Endothelial cell of umbilical vein (primary cell): ENCODE measurements around the gene OPA1. TPM values are rescaled to one million over a fixed set of nuclear protein-coding genes. Genes with fewer than 3 reads are reported as not detected.

Experiments
- BruUV-seq: library from RNA; stranded (reverse); fragments of 400-500 nt; replicated peaks from 2 replicates; lab custom pipeline; 2021; lab: Mats Ljungman, UMichigan
- CTCF ChIA-PET: fragments of 300-600, 350-600 bp; sonication (Branson Sonifier 250); formaldehyde crosslinking; loops from one replicate; lab custom pipeline; 2021; ENCODE audit warnings: antibody characterized with exemption, inconsistent platforms; lab: Charles Lee
- POLR2A ChIA-PET: fragments of 300-600, 350-600 bp; sonication (Branson Sonifier 250); formaldehyde crosslinking; loops from one replicate; lab custom pipeline; 2021; ENCODE audit warnings: antibody characterized with exemption, inconsistent platforms; lab: Charles Lee
- DNase-seq: peaks from one replicate; pipeline ENCODE4 v3.0.0-alpha.2; 2011; ENCODE audit warnings: low read depth, low spot score
- FAIRE-seq: peaks from 2 replicates; lab custom pipeline; 2011; peaks lifted over from hg19 to GRCh38; lab: Jason Lieb, UNC
- H2AFZ ChIP-seq: 2 replicates; pipeline ENCODE4 v1.6.0; 2012; ENCODE audit warnings: low read depth, low read length, control low read depth, inconsistent platforms
- H3K27ac ChIP-seq: 2 replicates; pipeline ENCODE4 v1.5.1; 2011; ENCODE audit warnings: low read depth, mild to moderate bottlenecking, control low read depth, low read length, moderate library complexity; ENCODE audit not compliant: insufficient read depth
- H3K27me3 ChIP-seq, 2 experiments: 2 replicates each; pipeline versions ENCODE4 v1.6.0 to v1.6.1; 2011; ENCODE audit warnings: low read length in 2 of 2, mixed read lengths in 1 of 2; ENCODE audit not compliant: control insufficient read depth in 2 of 2, insufficient read depth in 2 of 2
- H3K36me3 ChIP-seq, 2 experiments: 2 replicates in 1 of 2; 3 replicates in 1 of 2; pipeline ENCODE4 v1.5.1; 2011; ENCODE audit warnings: low read length in 2 of 2, mild to moderate bottlenecking in 1 of 2, moderate library complexity in 1 of 2; ENCODE audit not compliant: control insufficient read depth in 2 of 2, insufficient read depth in 2 of 2; ENCODE audit errors: extremely low read depth in 1 of 2
- H3K4me1 ChIP-seq: 3 replicates; pipeline ENCODE4 v1.5.1; 2011; ENCODE audit warnings: mild to moderate bottlenecking, low read length; ENCODE audit not compliant: control insufficient read depth, insufficient read depth; ENCODE audit errors: extremely low read depth
- H3K4me2 ChIP-seq: 2 replicates; pipeline ENCODE4 v1.6.1; 2011; ENCODE audit warnings: low read length, control low read depth, mixed read lengths; ENCODE audit not compliant: insufficient read depth
- H3K4me3 ChIP-seq, 3 experiments: fragments of 200-600 bp in 1 of 3; sonication (generic), shearing (Covaris generic) in 1 of 3; replicated peaks in 1 of 3; 2 replicates each; pipeline ENCODE4 v1.5.1; 2011 to 2016; ENCODE audit warnings: control low read depth in 3 of 3, low read length in 3 of 3, mild to moderate bottlenecking in 2 of 3, inconsistent platforms in 1 of 3, low read depth in 1 of 3, moderate library complexity in 1 of 3; ENCODE audit not compliant: insufficient read depth in 1 of 3
- H3K79me2 ChIP-seq: 2 replicates; pipeline ENCODE4 v1.6.0; 2012; ENCODE audit warnings: low read length, inconsistent platforms; ENCODE audit not compliant: control insufficient read depth, insufficient read depth
- H3K9ac ChIP-seq: replicated peaks from 2 replicates; pipeline ENCODE3; 2011; ENCODE audit warnings: low read length, control low read depth; ENCODE audit not compliant: insufficient read depth; ENCODE audit errors: extremely low read depth
- H3K9me1 ChIP-seq: replicated peaks from 3 replicates; pipeline ENCODE4 v1.6.0; 2011; ENCODE audit warnings: mild to moderate bottlenecking, low read length; ENCODE audit not compliant: control insufficient read depth, insufficient read depth; ENCODE audit errors: extremely low read depth
- H3K9me3 ChIP-seq: replicated peaks from 2 replicates; pipeline ENCODE4 v1.5.1; 2012; ENCODE audit warnings: low read length, inconsistent platforms; ENCODE audit not compliant: control insufficient read depth, insufficient read depth
- H4K20me1 ChIP-seq: replicated peaks from 2 replicates; pipeline ENCODE3; 2011; ENCODE audit warnings: mild to moderate bottlenecking, low read length; ENCODE audit not compliant: control insufficient read depth, insufficient read depth; ENCODE audit errors: extremely low read depth
- CTCF ChIP-seq, 2 donors: IDR thresholded peaks; 1 replicate in 1 of 2; 2 replicates in 1 of 2; pipeline ENCODE4 v1.5.1; 2011; ENCODE audit warnings: low read length in 2 of 2, mild to moderate bottlenecking in 2 of 2, moderate library complexity in 2 of 2, control low read depth in 1 of 2, inconsistent platforms in 1 of 2, low read depth in 1 of 2; ENCODE audit not compliant: insufficient read depth in 1 of 2; ENCODE audit errors: extremely low read depth in 1 of 2
- EZH2 ChIP-seq: IDR thresholded peaks from 2 replicates; pipeline ENCODE4 v1.6.1; 2012; ENCODE audit warnings: borderline replicate concordance, low read depth, mild to moderate bottlenecking, moderate library complexity, low read length, inconsistent platforms; ENCODE audit not compliant: severe bottlenecking
- FOS ChIP-seq: IDR thresholded peaks from 2 replicates; pipeline ENCODE4 v1.6.1; 2011; ENCODE audit warnings: mild to moderate bottlenecking, low read length, moderate library complexity, borderline replicate concordance; ENCODE audit not compliant: insufficient read depth
- GATA2 ChIP-seq: IDR thresholded peaks from 2 replicates; pipeline ENCODE4 v1.7.0; 2011; ENCODE audit warnings: low read depth, mild to moderate bottlenecking, moderate library complexity, mixed read lengths, low read length; ENCODE audit not compliant: insufficient read length, insufficient read depth
- JUN ChIP-seq: IDR thresholded peaks from 2 replicates; pipeline ENCODE4 v1.6.1; 2011; ENCODE audit warnings: borderline replicate concordance, low read depth; ENCODE audit not compliant: insufficient read length, insufficient read depth
- MAX ChIP-seq: IDR thresholded peaks from 2 replicates; pipeline ENCODE4 v1.6.1; 2011; ENCODE audit not compliant: insufficient read depth, insufficient read length
- MYC ChIP-seq: IDR thresholded peaks from one replicate; pipeline ENCODE4 v1.6.1; 2011; ENCODE audit warnings: mild to moderate bottlenecking, low read depth, low read length
- POLR2A ChIP-seq: IDR thresholded peaks from 2 replicates; pipeline ENCODE4 v1.6.1; 2012; ENCODE audit warnings: low read depth, mild to moderate bottlenecking, control low read depth, low read length
- POLR2AphosphoS5 ChIP-seq: IDR thresholded peaks from 2 replicates; pipeline ENCODE4 v1.6.1; 2012; ENCODE audit warnings: low read depth, mild to moderate bottlenecking, control low read depth, low read length, moderate library complexity; ENCODE audit not compliant: insufficient read depth
- dilution Hi-C: fragments of 300-500 bp; cut with MboI; formaldehyde crosslinking; loops from one replicate; pipeline ENCODE4 v1.15.0; 2019; ENCODE audit warnings: low sequenced_read_pairs; ENCODE audit not compliant: extremely low pct_ligation_motif_present
- intact Hi-C: fragments of 100-400 bp; cut with micrococcal nuclease; formaldehyde crosslinking; loops from one replicate; pipeline ENCODE4 v1.10.0; 2022
- polyA plus RNA-seq, 4 experiments: library from polyadenylated mRNA; depleted of rRNA in 3 of 4; stranded (reverse) in 3 of 4; unstranded in 1 of 4; fragments of >200 nt; gene quantifications; 2 replicates each; pipeline versions ENCODE4 v1.2.1 to v1.2.3, GENCODE V29; 2011 to 2012; ENCODE audit warnings: missing spikeins in 1 of 4
- total RNA-seq: library from RNA; stranded (reverse); gene quantifications from 2 replicates; pipeline ENCODE4 v1.2.3, GENCODE V29; 2021

Gene OPA1
- total and polyA plus RNA-seq, 2 donors (not counting 3 experiments of a cell fraction or from before 2014, with no cell fraction given), result 10.0 to 62.0 TPM

- dilution Hi-C loops, result no loop called here
Measured at GRCh38 chr3:193590088-193590856, 2.7 kb upstream of the OPA1 start.

GRCh38 chr3:193593668-193594030, 641 bp downstream of the OPA1 start:
- H3K27me3 ChIP-seq, result no peaks in the 10 kb centered on the region
- DNase-seq, result peak; percentile 50

More at GRCh38 chr3:193590088-193590856, 2.7 kb upstream of the OPA1 start:
- Histone ChIP-seq H3K9ac (no peak overlapping the region), H3K27ac (no peak overlapping the region), H3K4me1 (peaks cover 18% of the 10 kb centered on the region), H4K20me1 (no peaks in the 10 kb centered on the region), H3K27me3 (peaks cover 0 to 3% of the 10 kb centered on the region in 2 experiments), H3K9me1 (no peaks in the 10 kb centered on the region), H3K4me3 (no peak overlapping the region), H3K79me2 (peaks cover 22% of the 10 kb centered on the region), H2AFZ (peak overlapping the region; percentile 26), H3K36me3 (no peaks in the 10 kb centered on the region), H3K9me3 (no peaks in the 10 kb centered on the region), H3K4me2 (no peak overlapping the region)
- intact Hi-C loops, result loop anchor here (5.0 kb wide), 2 partner anchors 703 to 773 kb away; no protein-coding TSS in a partner anchor
- CTCF ChIA-PET, result interaction anchor here (0.6 kb wide), 1 partner anchor 932 kb away, joined by 3 read pairs; no protein-coding TSS in a partner anchor
- POLR2A ChIA-PET, result no interaction called here
- DNase-seq, result peak; percentile 15
- no peak for FAIRE-seq
- peak; percentile 22 for TF ChIP-seq JUN
- no peak for TF ChIP-seq FOS
- no TSS peak for BruUV-seq

More at GRCh38 chr3:193593668-193594030, 641 bp downstream of the OPA1 start:
- CTCF ChIA-PET, result no interaction called here
- TF ChIP-seq JUN (no peak), GATA2 (no peak), CTCF (IDR thresholded peaks at IDR 0.05; ENCODE audit: extremely low read depth in 1 of 2, insufficient read depth in 1 of 2, low read depth in 1 of 2, low read length in 2 of 2) (no peak), POLR2A (no peak), FOS (no peak), EZH2 (no peak), POLR2AphosphoS5 (no peak), MYC (no peak), MAX (no peak)
- no peak for FAIRE-seq
- peak overlapping the region; percentile 80 for H3K27ac ChIP-seq
- dilution Hi-C loops (no loop called here), intact Hi-C loops (loop anchor here (1.0 to 5.0 kb wide), 4 partner anchors 543 to 776 kb away; partner anchors contain the start of genes HES1 and MB21D2)
- no peaks in the 10 kb centered on the region for H3K9me1 ChIP-seq
- H4K20me1 ChIP-seq, result no peaks in the 10 kb centered on the region
- peak overlapping the region; percentile 91 for H3K4me2 ChIP-seq
- peaks cover 51% of the 10 kb centered on the region for H3K79me2 ChIP-seq
- peaks cover 18% of the 10 kb centered on the region for H3K4me1 ChIP-seq
- TSS peak; percentile 50 for BruUV-seq
- H3K9ac ChIP-seq, result peak overlapping the region; percentile 92
- peak overlapping the region; percentile 23 for H2AFZ ChIP-seq
- POLR2A ChIA-PET, result no interaction called here
- H3K9me3 ChIP-seq, result no peaks in the 10 kb centered on the region
- no peaks in the 10 kb centered on the region for H3K36me3 ChIP-seq
- peak overlapping the region; percentile 56 to 94 (median 85) for H3K4me3 ChIP-seq
